A673 (cell line): Measurements from ENCODE around the gene KLC3.

ENCODE experiments used
- CTCF ChIP-seq: fragments of 300-800, 200-600 bp; sonication (generic); conservative IDR thresholded peaks from 2 replicates; pipeline ENCODE4 v1.5.1; 2017; ENCODE audit warnings: low read depth, mild to moderate bottlenecking, antibody characterized with exemption, low read length, moderate library complexity, mixed read lengths
- EZH2 ChIP-seq: fragments of 200-600 bp; sonication (generic); IDR thresholded peaks from 2 replicates; pipeline ENCODE4 v1.6.1; 2017; ENCODE audit warnings: borderline replicate concordance, low read depth, mild to moderate bottlenecking, mixed read lengths, antibody characterized with exemption, low read length; ENCODE audit not compliant: poor library complexity, severe bottlenecking

- TF ChIP-seq EZH2 = no peak
- TF ChIP-seq CTCF = no peak
Measured at GRCh38 chr19:45331411-45331810, 9.1 kb upstream of the KLC3 start.
